GM21390 (cell line): ENCODE results near the gene SSR1.
"Not testable (repeated sequence)": the region's sequence is repeated elsewhere in the genome, so short reads cannot be mapped to it uniquely, and the experiment has no call there.

Experiments
- ATAC-seq: cut with Tn5 transposase; IDR thresholded peaks from one replicate; pipeline ENCODE4 v1.9.1; 2021; ENCODE audit not compliant: unreplicated experiment

The SSR1 gene

GRCh38 chr6:7283676-7284075 is 29.3 kb downstream of the SSR1 start:
- ATAC-seq, result no peak

GRCh38 chr6:7282097-7282906 is 30.7 kb downstream of the SSR1 start:
- ATAC-seq, result no peak

- no peak for ATAC-seq
Measured at GRCh38 chr6:7276199-7276524, 36.8 kb downstream of the SSR1 start.

GRCh38 chr6:7274525-7274924 is 38.5 kb downstream of the SSR1 start:
- not testable (repeated sequence) for ATAC-seq

- no peak for ATAC-seq
Measured at GRCh38 chr6:7273709-7274108, 39.3 kb downstream of the SSR1 start.

GRCh38 chr6:7271205-7271534 is 41.8 kb downstream of the SSR1 start:
- ATAC-seq, result no peak

GRCh38 chr6:7270320-7271204 is 42.4 kb downstream of the SSR1 start:
- no peak for ATAC-seq

GRCh38 chr6:7269816-7270215 is 43.2 kb downstream of the SSR1 start:
- no peak for ATAC-seq

GRCh38 chr6:7268816-7269555 is 44.0 kb downstream of the SSR1 start:
- ATAC-seq, result no peak

GRCh38 chr6:7268362-7268761 is 44.6 kb downstream of the SSR1 start:
- no peak for ATAC-seq

GRCh38 chr6:7267466-7268091 is 45.4 kb downstream of the SSR1 start:
- no peak for ATAC-seq

- no peak for ATAC-seq
Measured at GRCh38 chr6:7267071-7267465, 45.9 kb downstream of the SSR1 start.

GRCh38 chr6:7265385-7265726 is 47.6 kb downstream of the SSR1 start:
- ATAC-seq, result not testable (repeated sequence)

GRCh38 chr6:7264686-7265384 is 48.2 kb downstream of the SSR1 start:
- ATAC-seq, result no peak

GRCh38 chr6:7264041-7264440 is 49.0 kb downstream of the SSR1 start:
- no peak for ATAC-seq

- not testable (repeated sequence) for ATAC-seq
Measured at GRCh38 chr6:7263519-7263805, 49.5 kb downstream of the SSR1 start.

- no peak for ATAC-seq
Measured at GRCh38 chr6:7262746-7263518, 50.1 kb downstream of the SSR1 start.

- no peak for ATAC-seq
Measured at GRCh38 chr6:7261852-7262461, 51.0 kb downstream of the SSR1 start.

GRCh38 chr6:7261032-7261841 is 51.8 kb downstream of the SSR1 start:
- ATAC-seq, result peak; percentile 75
